ENCODE measurements around the gene ARAP1. TPM values are rescaled to one million over a fixed set of nuclear protein-coding genes. Genes with fewer than 3 reads are reported as not detected.
A peak's percentile ranks its signal among the peaks of the same experiment; 100 is the strongest.

The ARAP1 gene
- total RNA-seq: 113 and 139 TPM in 2 replicates

DNA sequence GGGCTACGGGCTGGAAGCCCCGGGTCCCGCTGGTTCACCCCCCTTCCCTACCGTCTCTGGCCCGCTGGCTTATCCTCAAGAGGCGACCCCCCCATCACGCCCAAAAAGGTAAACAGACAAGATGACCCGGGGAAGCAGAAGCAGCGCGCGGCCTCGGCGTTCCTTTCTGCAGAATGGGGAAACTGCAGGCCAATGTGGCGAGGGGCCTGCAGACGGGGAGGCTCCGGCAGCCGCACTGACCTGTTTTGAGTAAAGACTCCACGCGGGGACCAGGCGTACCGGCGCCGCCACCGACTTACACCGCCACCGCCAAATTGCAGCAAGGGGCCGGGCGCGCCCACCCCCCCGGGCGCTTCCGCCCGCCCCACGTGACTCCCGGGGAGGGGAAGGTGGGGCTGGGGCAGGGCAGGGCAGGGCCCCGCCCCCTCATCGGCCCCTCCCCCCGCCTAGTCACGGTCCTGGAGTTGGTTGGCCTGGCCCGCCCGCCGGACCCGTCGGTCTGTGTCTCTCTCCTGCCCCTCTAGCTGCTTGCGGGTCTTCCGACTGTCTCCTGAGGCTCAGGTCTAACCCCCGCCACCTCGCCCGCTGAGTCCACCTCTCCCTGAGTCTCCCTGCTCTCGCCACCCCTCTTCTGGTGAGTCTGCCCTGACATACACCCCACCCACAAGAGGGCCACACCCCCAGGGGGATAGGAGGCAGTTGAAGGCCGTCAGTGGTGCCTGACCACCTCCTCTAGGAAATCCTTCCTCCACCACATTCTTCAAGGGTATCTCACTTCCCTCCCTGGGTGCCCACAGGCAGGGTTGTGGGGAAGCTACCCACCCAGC lies at the start of gene ARAP1:
Gene ARAP1 (minus strand): TSS at position 321 of the 827 bp plus-strand sequence. CDS start 25,280 bp downstream, outside the sequence.
- H3K9me3 Mint-ChIP-seq: no peaks in the 10 kb centered on the region
- peaks cover 53% of the 10 kb centered on the region for H3K4me1 Mint-ChIP-seq
- intact Hi-C loops (cut with micrococcal nuclease): loop anchor here (1.0 to 2.0 kb wide), 6 partner anchors 8 to 62 kb away; partner anchors contain the start of gene ATG16L2
- TF ChIP-seq, protein P1, sequence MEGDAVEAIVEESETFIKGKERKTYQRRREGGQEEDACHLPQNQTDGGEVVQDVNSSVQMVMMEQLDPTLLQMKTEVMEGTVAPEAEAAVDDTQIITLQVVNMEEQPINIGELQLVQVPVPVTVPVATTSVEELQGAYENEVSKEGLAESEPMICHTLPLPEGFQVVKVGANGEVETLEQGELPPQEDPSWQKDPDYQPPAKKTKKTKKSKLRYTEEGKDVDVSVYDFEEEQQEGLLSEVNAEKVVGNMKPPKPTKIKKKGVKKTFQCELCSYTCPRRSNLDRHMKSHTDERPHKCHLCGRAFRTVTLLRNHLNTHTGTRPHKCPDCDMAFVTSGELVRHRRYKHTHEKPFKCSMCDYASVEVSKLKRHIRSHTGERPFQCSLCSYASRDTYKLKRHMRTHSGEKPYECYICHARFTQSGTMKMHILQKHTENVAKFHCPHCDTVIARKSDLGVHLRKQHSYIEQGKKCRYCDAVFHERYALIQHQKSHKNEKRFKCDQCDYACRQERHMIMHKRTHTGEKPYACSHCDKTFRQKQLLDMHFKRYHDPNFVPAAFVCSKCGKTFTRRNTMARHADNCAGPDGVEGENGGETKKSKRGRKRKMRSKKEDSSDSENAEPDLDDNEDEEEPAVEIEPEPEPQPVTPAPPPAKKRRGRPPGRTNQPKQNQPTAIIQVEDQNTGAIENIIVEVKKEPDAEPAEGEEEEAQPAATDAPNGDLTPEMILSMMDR (IDR thresholded peaks at IDR 0.05): no peak
- H3K27ac Mint-ChIP-seq: peak within 1 kb of the TSS; percentile 89
- H3K27me3 Mint-ChIP-seq: no peaks in the 10 kb centered on the region
- peaks cover 26% of the 10 kb centered on the region for H3K36me3 Mint-ChIP-seq (ENCODE audit: low read depth)
- peak within 1 kb of the TSS; percentile 91 for H3K4me3 Mint-ChIP-seq
- ATAC-seq (ENCODE audit: low read depth): peak; percentile 89
- POLR2A ChIA-PET: interaction anchor here (0.7 to 1.5 kb wide), 5 partner anchors 9 to 61 kb away, joined by 3 to 11 read pairs (median 6); no protein-coding TSS in a partner anchor
- CTCF ChIA-PET: interaction anchor here (1.2 kb wide), 1 partner anchor 27 kb away, joined by 5 read pairs; no protein-coding TSS in a partner anchor
- peak; percentile 74 for DNase-seq

DNA sequence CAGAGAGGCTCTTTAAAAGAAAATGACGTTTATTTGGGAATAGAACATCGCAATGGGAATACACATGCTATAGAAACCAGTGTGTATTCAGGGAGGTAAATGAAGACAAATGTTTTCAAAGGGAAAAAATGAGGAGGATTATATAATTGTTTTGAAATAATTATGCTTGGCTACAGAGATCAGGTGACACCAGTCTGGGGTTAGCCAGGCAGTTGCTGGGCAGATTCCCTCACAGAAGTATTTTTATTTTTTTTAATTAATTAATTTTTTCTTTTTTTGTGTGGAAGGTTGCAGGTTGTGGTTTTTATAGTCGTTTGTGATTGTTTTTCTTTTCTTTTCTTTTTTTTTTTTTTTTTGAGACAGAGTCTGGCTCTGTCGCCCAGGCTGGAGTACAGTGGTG lies 47.2 kb upstream of the ARAP1 start:
- Mint-ChIP-seq H3K4me1 (peaks cover 12% of the 10 kb centered on the region), H3K9me3 (no peaks in the 10 kb centered on the region), H3K4me3 (no peak overlapping the region), H3K27me3 (no peaks in the 10 kb centered on the region), H3K36me3 (ENCODE audit: low read depth) (no peaks in the 10 kb centered on the region), H3K27ac (no peak overlapping the region)
- CTCF ChIA-PET: interaction anchor here (0.6 to 1.4 kb wide), 2 partner anchors 8 to 11 kb away, joined by 3 to 4 read pairs; no protein-coding TSS in a partner anchor
- TF ChIP-seq, protein P1 (IDR thresholded peaks at IDR 0.05): no peak
- intact Hi-C loops (cut with micrococcal nuclease): no loop called here
- DNase-seq: no peak
- POLR2A ChIA-PET: no interaction called here
- no peak for ATAC-seq (ENCODE audit: low read depth)

DNA sequence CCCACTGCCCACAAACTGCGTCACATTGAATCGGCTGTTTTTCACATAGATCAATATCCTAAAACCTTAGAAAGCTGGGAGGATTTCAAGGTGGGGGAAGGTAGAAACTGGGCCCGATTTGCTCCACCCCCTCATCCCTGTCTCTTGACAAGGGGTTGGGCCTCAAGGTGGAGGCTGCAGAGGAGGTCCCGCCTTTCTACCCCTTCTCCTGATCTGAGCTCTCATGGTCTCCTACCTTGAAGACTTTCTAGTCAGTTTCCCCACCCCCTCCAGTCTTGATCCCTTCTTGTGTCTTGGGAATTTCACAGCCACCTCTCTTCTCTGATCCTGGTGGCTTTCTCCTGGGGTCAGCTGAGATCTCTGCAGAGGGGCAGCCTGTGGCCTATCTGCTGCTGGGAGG lies 46.2 kb upstream of the ARAP1 start:
- peaks cover 20% of the 10 kb centered on the region for H3K4me1 Mint-ChIP-seq
- H3K27me3 Mint-ChIP-seq: no peaks in the 10 kb centered on the region
- ChIA-PET POLR2A (interaction anchor here (0.7 kb wide), 1 partner anchor 31 kb away, joined by 3 read pairs; no protein-coding TSS in a partner anchor), CTCF (interaction anchor here (1.2 to 1.6 kb wide), 3 partner anchors 9 to 73 kb away, joined by 4 to 7 read pairs (median 5); no protein-coding TSS in a partner anchor)
- no peak overlapping the region for H3K27ac Mint-ChIP-seq
- intact Hi-C loops (cut with micrococcal nuclease): no loop called here
- TF ChIP-seq, protein P1 (IDR thresholded peaks at IDR 0.05): no peak
- peaks cover 2% of the 10 kb centered on the region for H3K36me3 Mint-ChIP-seq (ENCODE audit: low read depth)
- H3K9me3 Mint-ChIP-seq: no peaks in the 10 kb centered on the region
- H3K4me3 Mint-ChIP-seq: no peak overlapping the region
- no peak for ATAC-seq (ENCODE audit: low read depth)
- DNase-seq: no peak

DNA sequence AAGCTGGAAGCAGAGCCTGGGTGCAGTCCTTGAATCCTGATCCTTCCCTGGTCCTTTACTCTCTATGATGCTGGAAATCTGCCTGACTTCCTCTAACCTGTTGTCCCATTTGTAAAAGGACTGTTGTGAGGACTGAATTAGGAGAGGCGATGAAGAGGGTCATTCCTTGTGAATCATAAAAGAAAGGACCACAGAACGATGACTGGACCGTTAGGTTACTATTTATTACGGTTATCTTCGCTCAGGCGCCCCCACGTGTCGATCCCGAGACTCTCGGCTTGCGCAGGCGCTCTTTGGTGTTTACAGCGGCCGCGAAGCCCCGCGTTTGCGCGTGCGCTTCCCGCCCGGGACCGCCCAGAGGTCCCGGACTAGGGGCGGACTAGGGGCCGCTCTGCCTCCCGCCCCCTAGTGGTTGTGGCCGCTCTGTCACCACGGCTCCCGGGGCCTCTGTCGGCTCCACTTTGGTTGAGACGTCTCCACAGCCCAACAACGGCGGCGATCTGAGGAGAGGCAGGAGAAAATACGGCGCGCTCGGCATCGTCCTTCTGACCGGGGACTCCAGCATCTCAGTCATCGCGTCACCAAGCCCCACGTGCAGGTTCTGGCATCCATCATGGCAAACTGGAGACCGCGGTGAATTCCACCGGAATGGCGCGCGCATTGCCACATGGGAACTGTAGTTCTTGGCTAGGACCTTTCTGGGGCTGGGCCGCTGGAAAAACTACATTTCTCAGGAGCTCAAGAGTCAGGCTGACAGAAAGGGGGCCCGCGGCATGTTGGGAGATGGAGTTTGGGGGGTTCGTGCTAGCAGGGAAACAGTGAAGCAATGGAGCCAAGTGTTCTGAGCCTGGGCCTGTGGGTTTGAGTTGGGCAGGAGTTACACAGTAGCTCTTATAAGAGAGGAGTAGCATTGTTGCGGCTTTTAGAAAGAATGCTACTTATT lies 41.5 kb upstream of the ARAP1 start, which contains the start of gene STARD10:
Gene STARD10 (minus strand): TSS at position 623 of the 943 bp plus-strand sequence. CDS start 12,866 bp downstream, outside the sequence.
- H3K4me1 Mint-ChIP-seq: peaks cover 34% of the 10 kb centered on the region

More for the DNA sequence above, 41.5 kb upstream of the ARAP1 start, which contains the start of gene STARD10:
- ChIA-PET POLR2A (interaction anchor here (0.6 to 3.5 kb wide), 21 partner anchors 12 to 349 kb away, joined by 3 to 57 read pairs (median 7); partner anchors contain the start of genes ATG16L2 and FCHSD2), CTCF (interaction anchor here (0.8 to 3.7 kb wide), 11 partner anchors 20 to 384 kb away, joined by 3 to 144 read pairs (median 6); partner anchors contain the start of gene ATG16L2)
- Mint-ChIP-seq H3K27ac (peak within 1 kb of the TSS; percentile 100), H3K4me3 (peak within 1 kb of the TSS; percentile 99), H3K27me3 (no peaks in the 10 kb centered on the region), H3K36me3 (ENCODE audit: low read depth) (peaks cover 2% of the 10 kb centered on the region), H3K9me3 (no peaks in the 10 kb centered on the region)
- intact Hi-C loops (cut with micrococcal nuclease): loop anchor here (1.0 to 2.0 kb wide), 7 partner anchors 12 to 110 kb away; partner anchors contain the start of gene ARAP1
- TF ChIP-seq, protein P1 (IDR thresholded peaks at IDR 0.05): peak; percentile 81
- ATAC-seq (ENCODE audit: low read depth) (peak; percentile 93), DNase-seq (peak; percentile 94)
